ENCODE results near the gene PGA5.

DNA sequence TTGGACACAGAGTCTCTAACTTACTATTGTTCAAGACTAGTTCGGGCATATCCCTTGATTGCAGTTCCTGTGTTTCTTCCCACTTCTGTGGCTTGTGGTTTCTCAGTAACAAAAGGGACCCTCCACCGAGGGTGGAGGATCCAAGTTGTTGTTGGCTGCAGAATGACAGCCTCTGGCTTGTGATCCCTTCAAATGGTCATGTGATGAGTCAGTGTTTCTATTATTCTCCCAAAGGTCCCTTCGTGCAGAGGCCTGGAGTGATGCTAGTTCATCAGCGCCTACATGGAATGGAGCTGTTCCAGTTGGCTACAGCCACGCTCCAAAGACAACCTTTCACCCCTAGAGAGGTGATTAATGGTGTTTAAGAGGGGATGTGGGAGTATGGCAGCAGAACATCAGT is 56.8 kb downstream of the PGA5 start:
- TF ChIP-seq, protein P1, sequence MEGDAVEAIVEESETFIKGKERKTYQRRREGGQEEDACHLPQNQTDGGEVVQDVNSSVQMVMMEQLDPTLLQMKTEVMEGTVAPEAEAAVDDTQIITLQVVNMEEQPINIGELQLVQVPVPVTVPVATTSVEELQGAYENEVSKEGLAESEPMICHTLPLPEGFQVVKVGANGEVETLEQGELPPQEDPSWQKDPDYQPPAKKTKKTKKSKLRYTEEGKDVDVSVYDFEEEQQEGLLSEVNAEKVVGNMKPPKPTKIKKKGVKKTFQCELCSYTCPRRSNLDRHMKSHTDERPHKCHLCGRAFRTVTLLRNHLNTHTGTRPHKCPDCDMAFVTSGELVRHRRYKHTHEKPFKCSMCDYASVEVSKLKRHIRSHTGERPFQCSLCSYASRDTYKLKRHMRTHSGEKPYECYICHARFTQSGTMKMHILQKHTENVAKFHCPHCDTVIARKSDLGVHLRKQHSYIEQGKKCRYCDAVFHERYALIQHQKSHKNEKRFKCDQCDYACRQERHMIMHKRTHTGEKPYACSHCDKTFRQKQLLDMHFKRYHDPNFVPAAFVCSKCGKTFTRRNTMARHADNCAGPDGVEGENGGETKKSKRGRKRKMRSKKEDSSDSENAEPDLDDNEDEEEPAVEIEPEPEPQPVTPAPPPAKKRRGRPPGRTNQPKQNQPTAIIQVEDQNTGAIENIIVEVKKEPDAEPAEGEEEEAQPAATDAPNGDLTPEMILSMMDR (IDR thresholded peaks at IDR 0.05): no peak
- TF ChIP-seq POLR2A (IDR thresholded peaks at IDR 0.05): no peak

Measured in uterus (tissue), 2 donors.